Stromal cell of bone marrow (primary cell): ENCODE data around the gene ANKRD53.

ENCODE experiments used
- DNase-seq: peaks from one replicate; pipeline ENCODE4 v3.0.0-alpha.2; 2012; ENCODE audit warnings: low read depth

The ANKRD53 gene

DNA sequence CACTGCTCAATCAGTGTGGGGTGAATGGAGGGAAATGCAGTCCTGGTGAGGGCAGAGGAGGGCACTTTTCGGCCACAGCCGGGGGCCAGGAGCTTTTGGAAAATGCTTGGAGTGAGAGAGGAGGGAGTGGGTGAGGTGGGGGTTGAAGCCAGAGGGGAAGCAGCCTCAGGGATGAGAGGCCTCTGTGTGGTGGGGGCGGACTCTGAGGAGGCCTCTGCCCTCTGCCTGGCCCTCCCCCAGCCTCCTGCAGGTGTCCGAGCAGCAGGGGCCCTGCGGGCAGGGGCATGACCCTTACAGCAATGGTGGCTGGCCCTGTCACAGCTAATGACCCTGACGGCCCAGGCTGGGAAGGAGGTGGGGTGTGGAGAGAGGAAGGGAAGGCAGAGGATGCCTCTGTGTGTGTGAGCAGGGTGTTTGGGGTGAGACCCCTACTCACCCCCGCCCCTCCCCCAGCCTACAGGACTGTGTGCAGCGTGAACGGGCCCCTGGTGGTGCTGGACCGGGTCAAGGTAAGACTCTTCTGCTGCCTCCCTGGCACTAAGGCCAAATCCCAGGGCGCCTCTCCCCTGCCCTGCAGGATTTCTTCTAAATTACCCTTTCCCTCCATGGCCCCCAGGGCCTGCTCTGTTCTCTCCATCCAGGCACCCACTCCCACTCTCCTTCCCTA lies 35.1 kb upstream of the ANKRD53 start:
- no peak for DNase-seq

DNA sequence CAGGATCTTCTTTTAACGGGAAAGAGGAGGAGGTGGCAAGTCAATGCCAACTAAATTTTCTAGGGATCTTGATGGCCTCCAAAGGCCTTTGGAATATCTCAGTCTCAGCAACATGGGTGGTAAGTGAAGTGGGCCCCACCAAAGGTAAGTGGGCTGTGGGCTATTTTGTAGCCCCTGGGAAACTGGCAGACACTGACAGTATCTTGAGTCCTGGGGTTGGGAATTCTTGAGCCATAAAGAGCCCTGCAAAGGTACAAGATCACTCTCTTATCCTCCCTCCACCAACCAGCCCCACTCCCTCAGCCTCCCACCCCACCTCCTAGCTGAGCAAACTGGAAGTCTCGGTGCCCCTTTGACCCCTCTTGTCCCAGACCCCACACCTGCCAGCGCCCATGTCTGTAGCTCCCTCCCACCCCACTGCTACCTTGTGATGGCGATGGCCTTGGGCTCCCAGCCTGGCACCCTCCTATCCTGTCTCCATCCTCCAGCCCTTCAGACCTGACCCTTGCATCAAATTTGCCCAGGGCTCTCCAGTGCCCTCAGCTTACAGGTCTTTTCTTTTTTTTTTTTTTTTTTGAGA lies 34.2 kb upstream of the ANKRD53 start:
- DNase-seq: no peak

DNA sequence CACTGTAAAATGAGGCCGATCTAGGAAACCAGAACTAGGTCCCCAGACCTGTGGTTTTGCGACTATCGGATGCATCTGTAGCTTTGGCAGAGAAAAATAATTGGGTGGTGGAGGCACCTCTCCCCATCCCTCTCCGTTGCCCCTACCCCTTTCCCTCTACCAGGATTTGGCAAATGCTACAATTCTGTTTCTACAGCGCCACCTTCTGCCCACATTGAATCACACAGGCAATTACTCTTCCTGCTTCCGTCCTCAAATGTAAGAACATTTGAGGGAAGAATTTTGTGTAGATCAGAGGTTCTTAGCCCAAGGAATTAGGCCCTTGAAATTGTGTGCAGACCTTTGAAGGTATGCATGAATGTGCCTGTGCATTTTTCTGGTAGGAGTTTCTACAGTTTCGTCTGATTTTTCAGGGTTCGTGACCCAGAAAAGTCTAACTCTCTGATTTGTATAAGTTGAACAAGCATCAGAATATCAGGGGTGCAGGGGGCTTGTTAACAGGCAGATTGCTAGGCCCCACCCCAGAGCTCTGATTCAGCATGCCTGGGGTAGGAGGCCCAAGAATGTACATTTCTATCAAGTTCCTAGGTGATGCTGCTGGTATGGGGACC lies 31.5 kb upstream of the ANKRD53 start:
- DNase-seq: peak; percentile 36

DNA sequence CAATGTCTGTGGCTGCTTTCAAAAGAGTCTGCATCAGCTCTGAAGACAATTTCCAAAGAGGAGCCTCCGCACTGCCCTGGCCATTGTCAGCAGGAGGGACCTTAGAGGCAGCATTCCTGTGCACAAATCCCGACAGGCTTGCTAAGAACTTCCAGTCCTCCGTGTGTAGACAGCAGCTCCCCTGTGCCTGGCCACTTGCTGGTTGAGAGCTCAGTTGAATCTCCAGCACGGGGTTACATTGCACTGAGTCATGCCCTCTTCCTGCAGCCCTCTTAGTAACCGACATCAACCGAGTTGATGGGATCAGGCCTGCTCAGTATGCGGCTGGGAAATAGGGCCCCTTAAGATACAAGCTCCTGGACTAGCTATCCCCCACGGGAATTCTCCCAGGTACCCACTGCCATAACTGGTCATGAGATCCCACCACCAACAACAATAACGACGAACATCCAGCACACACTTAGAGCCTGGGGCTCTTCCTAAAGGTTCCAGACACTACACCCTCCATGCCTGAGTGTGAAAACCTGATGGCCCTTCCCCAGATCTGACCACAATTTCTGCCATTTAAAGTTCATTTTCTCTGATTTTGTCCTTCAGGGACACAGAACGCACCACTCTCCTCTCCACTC lies 30.8 kb upstream of the ANKRD53 start:
- DNase-seq: peak; percentile 23

DNA sequence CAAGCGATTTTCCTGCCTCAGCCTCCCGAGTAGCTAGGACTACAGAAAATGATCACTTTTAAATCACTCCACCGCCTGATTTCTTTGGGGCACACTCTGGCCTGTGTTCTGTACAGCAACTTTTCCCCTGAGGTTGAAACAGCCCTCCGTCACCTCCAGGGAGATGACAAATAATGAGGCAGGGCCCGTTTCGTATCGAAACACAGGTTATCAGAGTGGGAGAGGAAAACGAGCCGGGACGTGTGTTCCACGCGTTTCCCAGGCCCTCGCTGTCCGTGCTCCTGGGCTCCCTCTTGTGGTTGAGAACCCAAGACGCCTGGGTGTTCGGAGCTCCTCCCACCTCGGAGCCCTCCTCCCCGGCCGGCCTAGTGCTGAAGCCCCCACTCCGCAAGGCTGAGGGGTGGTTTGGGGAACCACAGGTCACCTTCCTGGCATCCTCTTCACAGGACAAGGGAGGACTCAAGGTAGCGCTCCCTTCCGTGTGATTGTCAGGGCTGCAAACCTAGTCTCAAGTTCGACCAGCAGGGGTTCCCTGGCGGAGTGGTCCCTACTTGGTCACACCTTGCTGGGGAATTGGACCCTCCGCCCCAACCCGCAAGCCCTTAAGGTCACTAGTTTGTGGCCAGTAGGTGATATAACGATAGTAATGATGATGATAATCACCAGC lies 30.0 kb upstream of the ANKRD53 start:
- peak; percentile 55 for DNase-seq

DNA sequence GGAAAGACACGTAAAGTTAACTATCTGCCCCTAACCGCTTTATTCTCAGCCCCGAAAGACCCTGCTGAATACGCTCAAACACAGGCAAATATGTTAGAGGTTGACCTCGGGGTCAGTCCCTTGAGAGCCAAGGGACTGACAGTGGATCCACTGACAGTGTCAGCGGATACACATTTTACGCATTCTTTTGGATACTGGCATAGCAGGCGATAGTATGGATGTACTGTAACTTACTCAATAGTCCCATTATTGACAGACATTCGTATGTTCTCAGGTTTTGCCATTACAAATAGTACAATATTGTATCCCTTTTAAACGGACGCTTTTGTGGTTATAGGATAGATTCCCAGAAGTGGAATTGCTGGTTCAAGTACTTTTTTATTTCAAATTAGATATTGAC lies 29.3 kb upstream of the ANKRD53 start:
- DNase-seq: no peak

DNA sequence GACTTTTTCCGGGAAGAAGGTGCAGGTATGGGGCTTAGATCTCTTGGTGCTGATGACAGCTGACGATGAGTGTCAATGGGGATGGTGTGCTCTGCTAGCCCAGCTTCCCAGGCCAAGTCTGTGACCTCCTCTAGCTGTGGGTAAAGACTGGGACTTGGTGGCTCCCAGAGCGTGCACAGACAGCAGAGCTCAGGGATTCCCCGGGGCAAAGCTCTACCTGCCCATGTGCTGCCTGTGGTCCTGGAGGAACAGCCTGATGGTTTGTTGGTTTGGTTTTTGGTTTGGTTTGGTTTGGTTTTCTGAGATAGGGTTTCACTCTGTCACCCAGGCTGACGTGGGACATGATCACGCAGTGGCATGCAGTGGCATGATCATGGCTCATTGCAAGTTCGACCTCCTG lies 23.5 kb upstream of the ANKRD53 start:
- DNase-seq: no peak

DNA sequence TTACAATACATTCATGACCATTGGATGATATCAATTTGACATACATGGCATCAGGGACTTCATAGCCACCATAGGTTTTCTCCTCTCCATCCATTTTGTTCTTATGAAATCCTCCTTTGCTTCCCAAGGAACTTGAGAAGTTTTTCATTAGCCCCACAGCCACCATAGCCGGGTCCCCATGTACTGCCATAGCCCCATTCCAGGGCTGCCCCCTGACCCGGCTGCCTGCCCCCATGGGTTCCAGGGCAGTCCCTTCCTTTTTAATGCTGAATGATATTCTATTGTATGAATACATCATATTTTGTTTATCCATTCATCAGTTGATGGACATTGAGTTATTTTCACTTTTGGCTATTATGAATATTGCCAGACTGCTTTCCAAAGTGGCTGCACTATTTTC lies 22.3 kb upstream of the ANKRD53 start:
- DNase-seq: no peak

DNA sequence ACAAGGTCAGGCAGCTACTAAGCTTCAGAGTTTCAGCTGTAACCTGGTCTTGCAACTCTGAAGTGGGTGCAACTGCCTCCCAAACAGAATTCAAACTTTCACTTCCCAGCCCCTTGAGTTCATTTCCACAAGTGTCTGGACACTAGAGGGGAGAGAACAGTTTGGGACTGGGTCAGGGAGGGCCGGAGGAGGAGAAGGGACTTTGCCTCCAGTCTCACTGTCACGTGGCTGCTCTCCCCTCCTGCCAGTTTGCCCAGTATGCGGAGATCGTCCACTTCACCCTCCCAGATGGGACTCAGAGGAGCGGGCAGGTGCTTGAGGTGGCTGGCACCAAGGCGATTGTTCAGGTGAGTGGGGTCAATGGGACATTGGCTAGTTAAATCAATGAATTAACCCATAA lies 20.6 kb upstream of the ANKRD53 start:
- DNase-seq: no peak

DNA sequence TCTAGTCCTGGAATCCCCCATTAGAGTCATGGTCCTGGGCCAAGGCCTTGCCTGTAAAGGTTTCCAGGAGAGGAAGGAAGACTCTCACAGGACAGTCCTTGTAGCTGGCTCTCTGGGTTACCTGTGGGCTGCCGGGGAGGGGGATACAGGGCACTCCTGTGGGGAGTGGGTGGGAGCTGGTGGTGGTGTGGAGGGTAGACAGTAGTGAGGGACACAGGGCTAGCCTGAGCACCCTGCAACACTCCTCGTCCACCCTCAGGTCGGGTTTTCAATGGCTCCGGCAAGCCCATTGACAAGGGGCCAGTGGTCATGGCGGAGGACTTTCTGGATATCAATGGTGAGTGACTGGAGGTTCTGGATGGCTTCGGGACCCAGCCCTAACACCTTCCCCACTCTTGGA lies 19.7 kb upstream of the ANKRD53 start:
- DNase-seq: no peak

DNA sequence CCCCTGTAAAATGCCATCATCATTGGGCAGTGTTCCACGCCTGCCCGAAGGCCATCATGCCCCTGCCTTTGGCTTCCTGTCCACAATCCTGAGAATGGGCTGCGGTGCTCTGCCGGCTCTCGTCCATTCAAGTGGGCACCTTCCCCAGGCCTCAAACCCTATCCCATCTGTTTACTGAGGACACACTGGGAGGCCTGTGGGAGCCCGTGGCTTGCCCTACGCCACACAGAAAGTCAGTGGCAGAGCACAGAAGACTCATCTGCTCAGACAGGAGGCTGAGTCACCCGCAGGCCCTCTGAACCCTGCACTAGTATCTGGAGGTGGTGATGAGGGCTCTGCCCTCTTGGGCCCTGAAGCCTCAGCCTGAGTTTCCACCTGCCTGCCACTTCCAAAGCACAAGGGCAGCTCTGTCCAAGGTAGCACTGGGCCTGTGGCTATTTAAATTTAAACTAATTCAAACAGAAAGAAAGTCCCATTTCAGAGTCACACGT lies 19.1 kb upstream of the ANKRD53 start:
- no peak for DNase-seq

DNA sequence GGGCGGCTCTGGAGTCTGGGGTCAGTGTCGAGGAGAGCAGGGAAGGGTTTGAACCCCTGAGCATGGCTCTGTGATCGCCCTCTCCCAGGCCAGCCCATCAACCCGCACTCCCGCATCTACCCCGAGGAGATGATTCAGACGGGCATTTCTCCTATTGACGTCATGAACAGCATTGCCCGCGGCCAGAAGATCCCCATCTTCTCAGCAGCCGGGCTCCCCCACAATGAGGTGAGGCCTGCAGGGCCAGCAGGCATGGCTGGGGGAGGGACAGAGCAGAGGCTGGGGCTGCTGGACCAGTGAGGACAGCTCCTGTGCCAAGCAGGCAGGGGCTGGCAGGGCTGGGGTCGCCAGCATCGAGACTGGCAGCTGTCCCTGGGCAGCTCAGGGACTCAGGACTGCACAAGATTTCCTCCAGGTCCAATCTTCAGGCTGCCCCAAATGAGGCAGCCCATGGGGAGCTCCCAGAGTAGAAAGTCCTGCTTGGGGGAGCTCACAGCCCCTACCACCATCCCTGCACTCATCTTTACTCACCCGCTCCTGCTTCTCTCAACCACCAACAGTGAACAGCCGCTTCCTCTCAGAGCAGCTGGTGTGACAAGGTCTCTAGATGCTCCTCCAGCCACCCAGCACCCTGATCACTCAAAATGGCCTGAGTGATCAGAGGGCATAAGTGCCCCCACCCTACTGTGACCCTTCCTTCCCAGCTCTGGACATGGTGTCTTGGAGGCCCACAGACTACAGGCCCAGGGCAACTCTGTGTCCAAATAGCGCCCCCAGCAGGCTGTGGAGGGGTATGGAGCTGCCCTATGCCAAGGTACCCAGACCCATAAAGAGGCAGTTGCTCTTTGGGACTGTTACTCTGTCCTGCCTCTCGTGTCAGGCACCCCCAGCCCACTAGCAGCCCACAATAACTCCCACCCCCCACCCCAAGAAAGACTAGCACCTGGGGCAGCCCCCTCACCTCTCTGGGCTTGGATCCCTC lies 18.3 kb upstream of the ANKRD53 start:
- DNase-seq: no peak

DNA sequence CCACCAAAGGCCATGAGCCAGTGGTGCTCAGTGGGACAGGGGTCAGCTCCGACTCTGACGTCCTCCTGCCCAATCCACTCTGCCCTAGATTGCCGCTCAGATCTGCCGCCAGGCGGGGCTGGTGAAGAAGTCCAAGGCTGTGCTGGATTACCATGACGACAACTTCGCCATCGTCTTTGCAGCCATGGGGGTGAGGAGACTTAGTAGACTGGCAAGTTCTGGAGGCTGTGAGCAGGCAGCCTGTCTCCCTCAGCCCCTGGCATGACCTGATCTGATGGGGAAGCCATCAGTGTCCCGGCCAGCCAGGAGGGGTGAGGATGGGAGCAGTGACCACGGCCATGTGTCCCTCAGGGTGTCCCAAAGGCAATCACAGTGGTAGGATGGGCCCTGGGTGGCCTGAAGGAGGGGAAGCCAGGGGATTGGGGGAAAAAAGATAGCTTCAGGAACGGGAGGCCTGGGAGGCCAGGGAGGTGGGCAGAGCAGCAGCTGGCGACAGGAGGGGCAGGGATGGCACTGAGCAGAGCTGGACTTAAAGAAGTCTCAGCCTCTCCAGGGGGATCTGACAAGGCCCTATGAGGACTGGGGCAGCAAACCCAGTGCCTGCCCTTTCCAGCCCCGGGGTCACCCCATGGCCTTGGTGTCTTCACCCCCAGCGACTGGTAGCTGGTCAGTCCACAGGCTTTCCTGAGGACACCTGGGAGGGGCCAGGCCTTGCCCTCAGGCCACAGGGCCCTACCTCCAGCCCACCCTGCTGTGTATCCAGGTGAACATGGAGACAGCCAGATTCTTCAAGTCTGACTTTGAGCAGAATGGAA lies 17.4 kb upstream of the ANKRD53 start:
- no peak for DNase-seq

DNA sequence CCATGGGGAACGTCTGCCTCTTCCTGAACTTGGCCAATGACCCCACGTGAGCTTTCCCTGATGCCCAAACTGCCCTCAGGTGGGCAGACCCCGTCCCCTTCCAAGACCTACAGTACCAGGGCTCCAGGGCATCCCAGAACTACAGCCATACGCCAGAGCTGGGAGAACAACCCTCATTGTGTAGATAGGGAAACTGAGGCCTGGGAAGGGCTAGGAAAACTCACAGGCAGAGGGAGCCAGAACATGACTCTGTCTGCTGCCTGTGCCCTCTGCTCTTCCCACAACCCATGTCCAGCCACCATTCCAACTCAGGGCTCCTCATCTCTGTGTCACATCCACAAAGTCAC lies 16.8 kb upstream of the ANKRD53 start:
- no peak for DNase-seq

DNA sequence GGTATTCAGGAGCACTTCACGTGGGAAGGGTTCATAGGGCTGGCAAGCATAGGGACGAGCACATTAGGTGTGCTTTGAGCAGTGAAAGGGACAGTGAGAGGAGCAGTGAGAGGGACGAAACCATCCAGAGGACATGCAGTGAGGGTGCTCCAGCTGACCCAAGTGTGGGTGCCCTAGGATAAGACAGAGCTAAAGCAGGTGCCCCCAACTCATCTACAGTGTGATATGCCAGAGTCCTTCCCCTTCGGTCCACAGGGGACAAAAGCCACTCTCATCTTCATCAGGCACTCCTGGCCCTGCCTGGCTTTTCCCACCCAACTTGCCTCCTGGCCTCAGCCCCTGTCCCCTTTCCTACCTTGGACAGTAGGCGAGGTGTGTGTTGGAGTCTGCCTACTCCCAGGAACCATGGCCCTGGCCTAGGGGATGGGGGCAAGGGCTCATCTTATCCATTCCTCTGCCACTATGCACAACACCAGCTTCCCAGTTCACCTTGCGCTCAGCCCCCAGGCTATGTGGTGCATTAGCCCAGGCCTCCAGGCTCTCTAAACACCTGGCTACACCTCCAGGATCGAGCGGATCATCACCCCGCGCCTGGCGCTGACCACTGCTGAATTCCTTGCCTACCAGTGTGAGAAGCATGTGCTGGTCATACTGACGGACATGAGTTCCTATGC lies 16.1 kb upstream of the ANKRD53 start:
- no peak for DNase-seq

DNA sequence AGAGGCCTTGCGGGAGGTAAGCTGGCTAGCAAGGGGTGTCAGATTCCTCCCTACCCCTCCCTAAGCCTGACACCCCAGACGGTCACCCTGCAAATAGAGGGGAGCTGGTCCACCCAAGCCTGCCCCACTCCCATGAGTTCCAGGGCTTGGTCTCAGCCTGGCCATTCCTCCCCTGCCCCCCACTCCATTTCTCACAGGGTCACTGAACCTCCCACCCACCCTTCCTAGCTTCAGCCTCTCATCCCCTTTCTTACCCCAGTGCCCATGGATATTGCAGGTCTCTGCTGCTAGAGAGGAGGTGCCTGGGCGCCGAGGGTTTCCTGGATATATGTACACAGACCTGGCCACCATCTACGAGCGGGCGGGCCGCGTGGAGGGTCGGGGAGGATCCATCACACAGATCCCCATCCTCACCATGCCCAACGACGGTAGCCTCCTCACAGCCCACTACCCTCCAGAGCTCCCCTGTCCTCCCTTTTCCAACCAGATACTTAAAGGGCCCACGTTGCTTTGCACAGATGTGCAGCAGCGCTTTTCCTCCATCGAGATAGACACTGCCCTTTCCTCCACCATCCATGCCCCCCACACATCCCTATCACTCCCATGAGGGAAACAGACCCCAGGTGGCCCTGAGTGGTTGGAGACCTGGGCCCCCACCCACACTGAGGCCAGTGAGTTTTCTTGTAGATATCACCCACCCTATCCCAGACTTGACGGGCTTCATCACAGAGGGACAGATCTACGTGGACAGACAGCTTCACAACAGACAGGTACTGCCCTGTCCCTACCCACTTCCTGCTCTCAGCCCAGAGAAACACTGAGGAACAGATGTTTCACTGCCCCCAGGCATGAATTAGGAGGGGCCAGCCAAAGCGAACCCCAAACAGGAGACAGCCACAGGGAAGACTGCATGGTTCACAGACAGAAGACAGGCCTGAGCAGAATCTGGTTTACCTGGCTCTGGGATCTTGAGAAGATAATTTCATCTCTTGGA lies 15.2 kb upstream of the ANKRD53 start:
- no peak for DNase-seq

DNA sequence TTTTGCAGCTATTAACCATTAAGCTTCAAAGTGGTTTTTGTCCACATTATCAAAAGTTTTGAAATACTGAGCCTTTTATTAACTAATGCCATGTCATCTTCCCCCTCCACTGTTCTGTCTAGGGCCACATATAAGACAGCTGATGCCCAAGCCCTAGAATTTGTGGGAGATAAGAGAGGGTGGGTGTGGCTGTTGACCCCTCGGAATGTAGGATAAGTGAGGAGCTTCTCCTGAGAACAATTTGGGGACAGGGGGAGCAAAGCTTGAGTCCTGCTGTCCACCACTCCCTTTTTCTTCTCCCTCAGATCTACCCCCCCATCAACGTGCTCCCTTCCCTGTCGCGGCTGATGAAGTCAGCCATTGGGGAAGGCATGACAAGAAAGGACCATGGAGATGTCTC lies 14.3 kb upstream of the ANKRD53 start:
- DNase-seq: no peak

DNA sequence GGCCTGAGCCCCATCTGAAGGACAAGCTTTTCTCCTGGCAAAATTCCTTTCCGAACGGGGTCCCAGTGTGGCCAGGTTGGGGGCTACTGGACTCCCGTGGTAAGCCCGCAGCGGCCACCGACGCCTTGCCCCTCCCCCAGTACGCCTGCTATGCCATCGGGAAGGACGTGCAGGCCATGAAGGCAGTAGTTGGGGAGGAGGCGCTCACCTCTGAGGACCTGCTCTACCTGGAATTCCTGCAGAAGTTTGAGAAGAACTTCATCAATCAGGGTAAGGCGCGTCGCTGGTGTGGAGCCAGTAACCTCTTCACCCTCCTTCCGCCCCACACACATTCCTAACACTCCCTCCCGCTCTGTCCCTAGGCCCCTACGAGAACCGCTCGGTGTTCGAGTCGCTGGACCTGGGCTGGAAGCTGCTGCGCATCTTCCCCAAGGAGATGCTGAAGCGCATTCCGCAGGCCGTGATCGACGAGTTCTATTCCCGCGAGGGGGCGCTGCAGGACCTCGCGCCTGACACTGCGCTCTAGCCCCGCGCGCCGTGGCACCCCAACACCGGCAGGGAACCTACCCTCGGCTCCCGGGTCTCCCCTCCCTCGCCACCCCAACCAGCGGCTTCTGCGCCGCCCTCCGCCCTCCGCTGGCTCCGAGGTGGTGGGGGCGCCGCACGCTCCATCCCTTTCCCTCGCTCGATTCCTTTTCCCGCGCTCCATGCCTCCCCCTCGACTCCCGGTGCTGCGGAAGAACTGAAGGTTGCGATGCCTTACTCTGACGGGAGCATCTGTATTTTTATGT lies 13.6 kb upstream of the ANKRD53 start:
- no peak for DNase-seq
